CD4-positive, alpha-beta T cell treated with Interleukin-1 beta for 1 hour (primary cell): ENCODE results near the gene ZNF587.
"Not testable (repeated sequence)": the region's sequence is repeated elsewhere in the genome, so short reads cannot be mapped to it uniquely, and the experiment has no call there.

Experiments
- DNase-seq, 2 donors: peaks; one replicate each; pipeline ENCODE4 v3.0.0-alpha.2; 2020 to 2022

ZNF587 gene

DNA sequence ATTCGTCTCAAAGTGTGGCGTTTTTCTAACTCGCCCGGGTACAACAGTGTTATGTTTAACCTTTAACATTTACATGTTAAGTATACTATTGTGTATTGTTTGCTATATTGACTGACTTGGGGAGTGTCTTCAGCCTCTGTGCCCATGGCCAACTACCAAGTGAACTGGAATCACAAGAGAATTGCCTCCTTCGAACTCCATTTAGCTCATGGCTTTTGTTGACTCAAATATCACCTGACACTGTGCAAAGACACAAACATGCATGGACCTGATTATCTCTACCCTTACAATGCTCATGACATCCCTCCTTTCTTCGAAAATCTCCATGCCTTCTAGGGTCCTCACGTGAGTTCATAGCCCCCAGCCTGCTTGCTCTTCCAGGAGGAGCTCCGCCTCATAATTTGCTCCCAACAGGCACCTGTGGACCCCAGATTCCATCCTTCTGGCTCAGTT lies 38.5 kb downstream of the ZNF587 start:
- DNase-seq: no peak

DNA sequence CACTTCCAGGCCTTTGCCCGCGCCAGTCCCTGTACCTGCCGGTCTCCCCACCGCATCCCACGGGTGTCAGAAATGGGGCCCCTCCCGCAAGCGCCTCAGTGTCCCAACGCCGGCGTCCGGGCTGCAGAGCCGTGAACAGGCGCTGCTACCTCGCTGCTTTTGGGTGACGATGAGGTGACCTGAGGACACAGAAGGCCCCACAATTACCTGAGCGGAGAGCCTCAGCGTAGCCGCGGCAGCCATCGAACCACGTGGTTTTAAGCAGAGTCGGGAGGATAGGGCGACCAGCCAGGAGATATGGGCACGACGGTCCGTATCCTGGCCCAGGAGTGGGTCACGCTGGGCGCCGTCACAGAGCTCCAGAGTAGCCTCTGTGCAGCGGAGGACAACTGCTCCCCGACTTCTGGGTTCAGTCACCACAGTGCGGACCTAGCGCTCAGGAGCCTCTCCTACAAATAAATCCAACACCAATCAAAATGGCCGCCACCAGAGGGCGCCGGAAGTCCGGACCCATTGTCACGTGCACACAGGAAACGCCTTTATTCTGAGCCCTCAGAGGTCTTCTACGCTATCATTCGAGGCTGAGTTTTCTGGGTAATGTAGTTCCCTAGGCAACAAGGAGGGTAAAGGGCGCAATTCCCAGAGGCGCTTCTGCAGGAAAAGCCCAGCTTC lies 39.0 kb downstream of the ZNF587 start, which contains the start of gene ZNF814:
Gene ZNF814, minus strand, starts transcription at position 478 of the 672 bp plus-strand sequence. Its CDS starts 235 bp downstream, at position 243.
- DNase-seq: peak; percentile 83 to 87

DNA sequence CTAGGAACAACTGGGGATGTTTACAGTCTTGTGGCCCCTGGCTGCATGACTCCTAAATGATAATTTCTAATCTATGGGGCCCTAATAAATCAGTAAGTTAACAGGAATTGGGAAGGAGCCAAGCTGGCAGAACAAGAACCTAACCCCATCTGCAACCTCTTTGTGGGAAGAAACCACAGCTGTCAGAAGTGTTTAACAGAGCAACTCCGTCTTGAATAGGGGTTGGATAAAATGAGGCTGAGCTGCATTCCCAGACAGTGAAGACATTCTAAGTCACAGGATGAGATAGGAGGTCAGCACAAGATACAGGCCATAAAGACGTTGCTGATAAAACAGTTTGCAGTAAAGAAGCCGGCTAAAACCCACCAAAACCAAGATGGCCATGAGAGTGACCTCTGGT lies 41.0 kb downstream of the ZNF587 start:
- not testable (repeated sequence) for DNase-seq

DNA sequence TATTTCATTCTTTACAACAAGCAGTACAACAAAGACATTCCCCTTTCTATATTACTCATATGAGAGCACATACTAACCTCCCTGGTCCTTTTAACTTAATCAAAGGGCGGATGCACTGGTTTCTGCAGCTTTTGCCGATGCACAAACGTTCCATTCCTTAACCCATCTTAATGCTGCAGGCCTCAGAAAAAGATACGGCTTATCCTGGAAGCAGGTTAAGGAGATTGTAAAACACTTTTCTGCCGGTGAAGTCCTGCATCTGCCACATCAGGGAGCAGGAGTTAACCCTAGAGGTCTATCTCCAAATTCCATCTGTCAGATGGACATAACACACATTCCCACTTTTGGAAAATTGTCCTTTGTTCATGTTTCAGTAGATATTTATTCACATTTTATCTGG lies 50.7 kb downstream of the ZNF587 start:
- no peak for DNase-seq

DNA sequence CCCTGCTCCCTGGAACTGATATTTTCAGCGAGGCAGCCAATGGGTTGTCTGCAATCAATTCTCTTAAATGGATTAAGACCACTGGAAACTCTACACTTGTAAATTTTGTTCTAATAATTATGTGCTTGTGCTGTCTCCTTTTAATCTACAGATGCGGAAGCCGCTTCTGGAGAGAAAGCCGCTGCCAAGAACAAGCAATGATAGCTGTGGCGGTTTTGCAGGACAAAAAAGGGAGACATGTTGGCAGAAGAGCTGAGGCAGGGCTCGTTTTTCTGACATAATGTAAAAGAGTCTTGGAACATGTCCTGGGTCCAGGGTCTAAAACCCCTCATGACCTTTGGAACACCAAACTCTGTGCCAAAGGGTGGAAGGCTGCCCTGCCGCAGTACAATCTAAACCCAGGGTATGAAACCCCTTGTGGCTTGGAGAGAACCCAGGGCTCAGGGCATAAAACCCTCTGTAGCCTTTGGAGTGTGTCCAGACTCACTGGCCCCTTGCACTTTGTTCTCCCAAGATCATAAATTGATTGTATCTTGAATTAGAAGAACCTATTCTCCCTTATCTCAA lies 54.0 kb downstream of the ZNF587 start:
- DNase-seq: no peak

DNA sequence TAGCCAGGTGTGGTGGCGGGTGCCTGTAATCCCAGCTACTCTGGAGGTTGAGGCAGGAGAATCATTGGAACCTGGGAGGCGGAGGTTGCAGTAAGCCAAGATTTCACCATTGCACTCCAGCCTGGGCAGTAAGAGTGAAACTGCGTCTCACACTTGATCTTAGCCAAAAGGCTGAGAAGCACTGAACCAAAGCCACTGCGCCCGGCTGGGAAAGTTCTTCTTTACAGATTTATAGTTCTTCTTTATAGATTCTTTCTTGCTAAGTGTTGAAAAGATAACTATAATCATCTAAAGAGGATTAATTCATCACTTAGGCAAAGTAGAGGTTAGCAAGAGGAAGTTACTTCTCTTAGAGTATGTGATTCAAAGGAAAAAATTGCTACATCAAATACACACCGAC lies 55.6 kb downstream of the ZNF587 start:
- no peak for DNase-seq

DNA sequence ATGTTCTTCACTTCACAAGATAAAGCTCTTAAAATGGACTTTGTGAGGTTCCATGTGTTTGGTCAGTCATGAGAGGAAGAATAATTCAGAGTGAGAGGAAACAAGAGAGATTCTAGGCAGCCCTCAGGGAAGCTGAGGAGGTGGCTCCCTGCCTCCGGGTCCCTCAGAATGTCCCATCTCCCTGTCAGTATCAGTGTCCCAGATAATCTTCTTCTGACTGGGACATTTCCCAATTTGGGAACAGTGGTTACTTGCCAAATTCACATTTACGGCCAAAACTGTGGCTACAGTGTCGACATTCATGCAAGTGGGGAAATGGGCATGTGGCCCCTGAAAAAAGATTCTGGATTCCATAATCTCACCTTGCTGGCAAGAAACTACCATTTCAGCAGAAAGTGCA lies 57.7 kb downstream of the ZNF587 start:
- no peak for DNase-seq

DNA sequence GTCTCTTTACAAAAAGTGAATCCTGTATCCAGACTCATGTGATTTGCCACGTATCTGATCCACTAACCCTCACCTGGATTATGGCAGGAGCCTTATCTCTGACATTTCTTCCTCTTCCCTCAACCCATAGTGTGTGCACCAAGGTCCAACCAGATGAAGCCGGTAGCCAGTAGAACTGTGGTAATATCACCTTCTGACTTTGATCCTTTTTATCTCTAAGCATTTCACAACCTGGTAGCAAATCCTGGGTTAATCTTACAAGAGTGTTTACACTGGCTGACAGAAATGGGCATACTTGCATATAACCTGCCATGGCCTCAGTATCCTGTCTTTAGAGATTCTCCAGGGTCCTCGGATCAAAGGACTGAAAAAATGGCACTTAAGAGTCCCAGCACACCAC lies 64.9 kb downstream of the ZNF587 start:
- no peak for DNase-seq
